DOHH2 (cell line): ENCODE measurements around the gene NAV2.

Source experiments
- H3F3A ChIP-seq: fragments of 200-600 bp; sonication (generic), shearing (Covaris generic); 2 replicates; pipeline ENCODE4 v1.6.0; 2016; ENCODE audit warnings: antibody characterized with exemption, mild to moderate bottlenecking; ENCODE audit not compliant: control insufficient read depth, insufficient read depth
- H3K27ac ChIP-seq: fragments of 200-600 bp; sonication (generic); 2 replicates; pipeline ENCODE4 v1.5.1; 2014; ENCODE audit warnings: low read depth, mild to moderate bottlenecking, low read length, moderate library complexity
- H3K27me3 ChIP-seq: fragments of 200-600 bp; sonication (generic); 2 replicates; pipeline ENCODE4 v1.6.1; 2014; ENCODE audit warnings: mild to moderate bottlenecking, low read length, mixed read lengths; ENCODE audit not compliant: control insufficient read depth
- H3K36me3 ChIP-seq: fragments of 200-600 bp; sonication (generic); 2 replicates; pipeline ENCODE4 v1.6.1; 2014; ENCODE audit warnings: mild to moderate bottlenecking, low read length, moderate library complexity, mixed read lengths; ENCODE audit not compliant: control insufficient read depth
- H3K4me1 ChIP-seq: fragments of 200-600 bp; sonication (generic); 2 replicates; pipeline ENCODE4 v1.6.1; 2014; ENCODE audit warnings: mild to moderate bottlenecking, low read length, mixed read lengths; ENCODE audit not compliant: control insufficient read depth
- H3K4me2 ChIP-seq: fragments of 200-600 bp; sonication (generic); 2 replicates; pipeline ENCODE4 v1.6.0; 2014; ENCODE audit warnings: mild to moderate bottlenecking, low read length, moderate library complexity
- H3K4me3 ChIP-seq: fragments of 200-600 bp; sonication (generic); 2 replicates; pipeline ENCODE4 v1.5.1; 2014; ENCODE audit warnings: mild to moderate bottlenecking, low read length, mixed read lengths
- H3K79me2 ChIP-seq: fragments of 200-600 bp; sonication (generic); 2 replicates; pipeline ENCODE4 v1.6.1; 2014; ENCODE audit warnings: mild to moderate bottlenecking, low read length, mixed read lengths; ENCODE audit not compliant: control insufficient read depth
- H3K9me2 ChIP-seq: fragments of 200-600 bp; sonication (generic); replicated peaks from 2 replicates; pipeline ENCODE4 v1.6.1; 2014; ENCODE audit warnings: mild to moderate bottlenecking, low read length, mixed read lengths; ENCODE audit not compliant: control insufficient read depth
- H3K9me3 ChIP-seq: fragments of 200-600 bp; sonication (generic); 2 replicates; pipeline ENCODE4 v1.6.1; 2014; ENCODE audit warnings: antibody characterized with exemption, low read length, mixed read lengths; ENCODE audit not compliant: control insufficient read depth, insufficient read depth
- H4K20me1 ChIP-seq: fragments of 200-600 bp; sonication (generic); 2 replicates; pipeline ENCODE4 v1.6.0; 2014; ENCODE audit warnings: low read depth, mild to moderate bottlenecking, antibody characterized with exemption, low read length, moderate library complexity; ENCODE audit not compliant: control insufficient read depth, insufficient read depth
- EZH2phosphoT487 ChIP-seq: fragments of 200-600 bp; sonication (generic); IDR thresholded peaks from 2 replicates; pipeline ENCODE4 v1.6.1; 2017; ENCODE audit warnings: borderline replicate concordance, mild to moderate bottlenecking, antibody characterized with exemption, low read length, moderate library complexity, mixed read lengths
- TF ChIP-seq, protein P1 (sequence below): fragments of 200-600 bp; sonication (generic); IDR thresholded peaks from one replicate; pipeline ENCODE4 v1.5.1; 2014; ENCODE audit warnings: antibody characterized with exemption, mild to moderate bottlenecking, low read depth, low read length; ENCODE audit not compliant: poor library complexity, severe bottlenecking

The NAV2 gene

DNA sequence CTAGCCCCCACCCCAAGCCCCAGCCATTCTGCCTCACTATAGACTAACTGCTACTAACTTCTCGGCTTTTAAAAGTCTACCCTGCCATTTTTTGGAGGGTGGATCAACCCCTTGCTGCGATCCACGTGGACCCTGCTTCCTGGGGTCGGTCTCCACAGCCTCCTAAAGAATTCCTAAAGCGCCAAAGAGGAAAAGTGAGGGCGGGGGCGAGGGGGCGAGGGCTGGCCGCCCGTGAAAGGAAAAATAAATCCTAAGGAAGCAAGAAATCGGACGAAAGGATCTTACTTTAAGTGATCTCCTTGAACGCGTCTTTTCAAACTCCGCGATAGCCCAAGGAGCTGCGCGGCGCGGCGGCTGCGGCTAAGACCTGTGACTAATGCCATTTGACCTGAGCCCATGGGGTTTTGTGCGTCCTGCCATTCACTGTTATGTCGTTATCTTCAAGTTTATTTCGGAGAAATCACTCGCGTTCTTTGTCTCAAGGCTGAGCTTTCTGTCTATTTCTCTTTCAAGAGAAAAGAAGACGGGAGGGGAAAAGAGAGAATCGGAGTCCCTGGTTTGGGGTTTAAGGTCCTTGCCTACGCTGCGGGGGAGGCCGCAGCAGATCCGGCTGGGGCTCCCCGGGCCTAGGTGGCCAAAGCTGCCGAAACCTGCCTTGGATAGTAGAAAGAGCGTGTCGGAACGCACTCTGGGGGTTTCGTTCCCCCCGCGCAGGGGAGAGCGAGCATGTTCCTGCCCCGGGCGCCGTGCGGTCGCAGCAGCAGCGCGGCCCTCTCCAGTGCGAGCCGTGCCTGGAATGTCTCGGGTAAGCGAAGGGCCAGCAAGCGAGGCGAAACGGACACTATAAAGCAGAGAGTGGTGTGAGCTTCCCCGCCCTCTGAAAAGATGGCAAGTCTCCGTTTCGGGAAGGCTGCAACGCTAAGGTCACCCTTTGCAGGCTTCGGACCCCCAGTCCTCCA lies 450.5 kb downstream of the NAV2 start:
- H3K9me2 ChIP-seq = no peaks in the 10 kb centered on the region
- no peaks in the 10 kb centered on the region for H4K20me1 ChIP-seq
- H3K79me2 ChIP-seq = no peaks in the 10 kb centered on the region
- H3K9me3 ChIP-seq = no peaks in the 10 kb centered on the region
- no peaks in the 10 kb centered on the region for H3K27me3 ChIP-seq
- no peak overlapping the region for H3K4me2 ChIP-seq
- H3K4me3 ChIP-seq = no peak overlapping the region
- H3K4me1 ChIP-seq = no peaks in the 10 kb centered on the region
- no peaks in the 10 kb centered on the region for H3F3A ChIP-seq
- TF ChIP-seq EZH2phosphoT487 = no peak
- TF ChIP-seq, protein P1, sequence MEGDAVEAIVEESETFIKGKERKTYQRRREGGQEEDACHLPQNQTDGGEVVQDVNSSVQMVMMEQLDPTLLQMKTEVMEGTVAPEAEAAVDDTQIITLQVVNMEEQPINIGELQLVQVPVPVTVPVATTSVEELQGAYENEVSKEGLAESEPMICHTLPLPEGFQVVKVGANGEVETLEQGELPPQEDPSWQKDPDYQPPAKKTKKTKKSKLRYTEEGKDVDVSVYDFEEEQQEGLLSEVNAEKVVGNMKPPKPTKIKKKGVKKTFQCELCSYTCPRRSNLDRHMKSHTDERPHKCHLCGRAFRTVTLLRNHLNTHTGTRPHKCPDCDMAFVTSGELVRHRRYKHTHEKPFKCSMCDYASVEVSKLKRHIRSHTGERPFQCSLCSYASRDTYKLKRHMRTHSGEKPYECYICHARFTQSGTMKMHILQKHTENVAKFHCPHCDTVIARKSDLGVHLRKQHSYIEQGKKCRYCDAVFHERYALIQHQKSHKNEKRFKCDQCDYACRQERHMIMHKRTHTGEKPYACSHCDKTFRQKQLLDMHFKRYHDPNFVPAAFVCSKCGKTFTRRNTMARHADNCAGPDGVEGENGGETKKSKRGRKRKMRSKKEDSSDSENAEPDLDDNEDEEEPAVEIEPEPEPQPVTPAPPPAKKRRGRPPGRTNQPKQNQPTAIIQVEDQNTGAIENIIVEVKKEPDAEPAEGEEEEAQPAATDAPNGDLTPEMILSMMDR = no peak
- H3K27ac ChIP-seq = no peak overlapping the region
- no peaks in the 10 kb centered on the region for H3K36me3 ChIP-seq

DNA sequence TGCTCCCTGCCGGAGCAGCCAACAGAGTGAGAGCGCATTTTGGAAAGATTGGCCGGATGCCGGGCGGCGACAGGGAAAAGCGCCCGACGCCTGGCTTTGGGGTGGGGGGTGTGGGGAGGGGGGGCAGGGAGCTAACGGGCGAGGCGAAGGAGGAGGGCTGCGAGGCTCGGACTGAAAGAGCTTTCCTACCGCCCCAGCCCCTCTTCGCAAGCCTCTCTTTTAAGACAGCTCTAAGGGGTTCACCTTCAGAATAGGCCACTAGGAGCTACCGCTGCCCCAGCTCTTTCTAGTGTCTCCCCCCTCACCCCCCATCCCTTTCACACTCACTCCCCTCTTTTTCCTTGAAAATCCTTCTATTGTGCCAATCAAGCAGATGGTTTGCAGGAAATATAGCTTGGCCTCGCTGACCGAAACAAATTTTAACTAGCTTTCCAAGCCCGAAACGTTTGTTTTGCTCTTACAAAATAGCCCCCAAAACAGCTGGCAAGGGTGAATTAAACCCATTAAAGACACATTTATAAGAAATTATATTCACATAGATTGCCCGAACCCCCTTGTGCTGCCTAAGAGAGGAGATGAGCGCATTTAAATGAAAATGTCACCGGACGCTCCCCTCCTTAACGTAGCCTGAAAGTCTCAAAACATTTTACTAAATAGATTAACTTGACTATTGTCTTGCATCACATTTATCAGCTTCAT lies 451.3 kb downstream of the NAV2 start:
- H4K20me1 ChIP-seq = no peaks in the 10 kb centered on the region
- no peaks in the 10 kb centered on the region for H3K27me3 ChIP-seq
- H3K79me2 ChIP-seq = no peaks in the 10 kb centered on the region
- no peaks in the 10 kb centered on the region for H3F3A ChIP-seq
- TF ChIP-seq EZH2phosphoT487 = no peak
- TF ChIP-seq, protein P1 = no peak
- no peaks in the 10 kb centered on the region for H3K9me2 ChIP-seq
- no peaks in the 10 kb centered on the region for H3K36me3 ChIP-seq
- no peaks in the 10 kb centered on the region for H3K9me3 ChIP-seq
- no peak overlapping the region for H3K4me2 ChIP-seq
- no peak overlapping the region for H3K4me3 ChIP-seq
- H3K27ac ChIP-seq = no peak overlapping the region
- no peaks in the 10 kb centered on the region for H3K4me1 ChIP-seq
